Left renal pelvis (tissue), 4 donors: Measurements from ENCODE around the gene PLGRKT. TPM values are rescaled to one million over a fixed set of nuclear protein-coding genes. Genes with fewer than 3 reads are reported as not detected.
"Not testable (repeated sequence)": the region's sequence is repeated elsewhere in the genome, so short reads cannot be mapped to it uniquely, and the experiment has no call there.

Experiments
- DNase-seq, 4 donors: peaks; one replicate each; pipeline ENCODE4 v3.0.0-alpha.2; 2013; ENCODE audit warnings: low read depth in 4 of 4, low spot score in 3 of 4
- polyA plus RNA-seq, 4 donors: library from polyadenylated mRNA; unstranded; fragments of 120-200 nt; gene quantifications; one replicate each; pipeline ENCODE4 v1.2.1, GENCODE V29; 2013; ENCODE audit not compliant: insufficient read length in 4 of 4

The PLGRKT gene
- polyA plus RNA-seq, 4 donors = 30.7 to 39.2 (median 37.7) TPM

GRCh38 chr9:5389109-5389732 lies 48.5 kb downstream of the PLGRKT start:
- DNase-seq = no peak

- no peak for DNase-seq
Measured at GRCh38 chr9:5388026-5388819, 49.5 kb downstream of the PLGRKT start.

GRCh38 chr9:5384436-5384835 lies 53.3 kb downstream of the PLGRKT start:
- DNase-seq = no peak

GRCh38 chr9:5382479-5382878 lies 55.2 kb downstream of the PLGRKT start:
- DNase-seq = no peak

GRCh38 chr9:5375790-5376477 lies 61.8 kb downstream of the PLGRKT start:
- no peak for DNase-seq

- no peak for DNase-seq
Measured at GRCh38 chr9:5375091-5375490, 62.6 kb downstream of the PLGRKT start.

- no peak for DNase-seq
Measured at GRCh38 chr9:5364294-5365024, 73.3 kb downstream of the PLGRKT start.

GRCh38 chr9:5361326-5362010 lies 76.3 kb downstream of the PLGRKT start:
- DNase-seq = no peak

- DNase-seq = no peak
Measured at GRCh38 chr9:5360341-5360740, 77.4 kb downstream of the PLGRKT start.

GRCh38 chr9:5357431-5358105 lies 80.2 kb downstream of the PLGRKT start:
- no peak for DNase-seq

GRCh38 chr9:5355817-5356216 lies 81.9 kb downstream of the PLGRKT start:
- DNase-seq = no peak

GRCh38 chr9:5355226-5355625 lies 82.5 kb downstream of the PLGRKT start:
- DNase-seq = no peak

- DNase-seq = no peak
Measured at GRCh38 chr9:5354184-5354583, 83.5 kb downstream of the PLGRKT start.

GRCh38 chr9:5352637-5353248 lies 85.0 kb downstream of the PLGRKT start:
- no peak for DNase-seq

- not testable (repeated sequence) for DNase-seq
Measured at GRCh38 chr9:5338992-5339981, 98.4 kb downstream of the PLGRKT start, which contains the start of gene RLN1. RLN1 (minus strand) TSS chr9:5339876; CDS start chr9:5339746, 130 bp downstream.

- no peak for DNase-seq
Measured at GRCh38 chr9:5336688-5337087, 101.0 kb downstream of the PLGRKT start.

- not testable (repeated sequence) for DNase-seq
Measured at GRCh38 chr9:5331276-5331675, 106.4 kb downstream of the PLGRKT start.

GRCh38 chr9:5326893-5327548 lies 110.7 kb downstream of the PLGRKT start:
- DNase-seq = no peak
